HepG2 (cell line): ENCODE data around the gene MVK. TPM values are rescaled to one million over a fixed set of nuclear protein-coding genes. Genes with fewer than 3 reads are reported as not detected.

Experiments
- ADNP ChIP-seq: sonication (generic); formaldehyde crosslinking; IDR thresholded peaks from 2 replicates; pipeline ENCODE4 v1.4.0; 2020; ENCODE audit warnings: missing genetic modification reagents
- DPF2 ChIP-seq: sonication (generic); formaldehyde crosslinking; IDR thresholded peaks from 2 replicates; pipeline ENCODE4 v1.4.0; 2020; ENCODE audit warnings: mild to moderate bottlenecking, low read depth, missing genetic modification reagents, borderline replicate concordance
- HNF4A ChIP-seq: sonication (generic); formaldehyde crosslinking; IDR thresholded peaks from 2 replicates; pipeline ENCODE4 v1.4.0; 2020; ENCODE audit warnings: missing genetic modification reagents
- KDM1A ChIP-seq: IDR thresholded peaks from 2 replicates; pipeline ENCODE4 v1.6.1; 2016; ENCODE audit warnings: missing compliant biosample characterization
- KLF11 ChIP-seq: IDR thresholded peaks from 2 replicates; pipeline ENCODE4 v1.6.1; 2016; ENCODE audit warnings: missing compliant biosample characterization
- NKX3-1 ChIP-seq: sonication (generic); formaldehyde crosslinking; IDR thresholded peaks from 2 replicates; pipeline ENCODE4 v1.5.0; 2020; ENCODE audit warnings: missing genetic modification reagents
- NR2F6 ChIP-seq, 2 experiments: IDR thresholded peaks; 2 replicates each; pipeline ENCODE4 v1.6.1; 2016; ENCODE audit warnings: antibody characterized with exemption in 1 of 2, mild to moderate bottlenecking in 1 of 2
- PREB ChIP-seq: sonication (generic); formaldehyde crosslinking; IDR thresholded peaks from 2 replicates; pipeline ENCODE4 v1.4.0; 2020; ENCODE audit warnings: missing genetic modification reagents
- RAD21 ChIP-seq: fragments of 450-650 bp; formaldehyde crosslinking; IDR thresholded peaks from 2 replicates; pipeline ENCODE4 v1.5.0; 2020; ENCODE audit warnings: mild to moderate bottlenecking
- RFXAP ChIP-seq: sonication (generic); formaldehyde crosslinking; IDR thresholded peaks from 2 replicates; pipeline ENCODE4 v1.4.0; 2020; ENCODE audit warnings: missing genetic modification reagents, borderline replicate concordance
- RXRB ChIP-seq: IDR thresholded peaks from 2 replicates; pipeline ENCODE4 v1.6.1; 2016; ENCODE audit warnings: borderline replicate concordance, missing genetic modification reagents, missing compliant biosample characterization
- SOX6 ChIP-seq, 2 experiments: fragments of 450-650 bp in 1 of 2; sonication (generic) in 1 of 2; formaldehyde crosslinking in 1 of 2; IDR thresholded peaks; 2 replicates each; pipeline versions ENCODE4 v1.4.0 to v1.6.1; 2017 to 2020; ENCODE audit warnings: antibody characterized with exemption in 1 of 2, mild to moderate bottlenecking in 1 of 2, missing genetic modification reagents in 1 of 2
- STAT6 ChIP-seq: sonication (generic); formaldehyde crosslinking; IDR thresholded peaks from 2 replicates; pipeline ENCODE4 v1.4.0; 2020; ENCODE audit warnings: missing genetic modification reagents, mild to moderate bottlenecking, borderline replicate concordance
- TARDBP ChIP-seq: sonication (generic); formaldehyde crosslinking; IDR thresholded peaks from 2 replicates; pipeline ENCODE4 v1.8.0; 2022; ENCODE audit warnings: mild to moderate bottlenecking, missing genetic modification reagents
- ZNF24 ChIP-seq: fragments of 450-650 bp; IDR thresholded peaks from 2 replicates; pipeline ENCODE4 v1.6.1; 2017; ENCODE audit warnings: antibody characterized with exemption, mild to moderate bottlenecking
- ZNF275 ChIP-seq: sonication (generic); formaldehyde crosslinking; IDR thresholded peaks from 2 replicates; pipeline ENCODE4 v1.8.0; 2022; ENCODE audit warnings: missing genetic modification reagents, mild to moderate bottlenecking, inconsistent platforms, borderline replicate concordance
- ZNF569 ChIP-seq: sonication (generic); formaldehyde crosslinking; IDR thresholded peaks from 2 replicates; pipeline ENCODE4 v1.5.0; 2020; ENCODE audit warnings: mild to moderate bottlenecking, missing genetic modification reagents, moderate library complexity, borderline replicate concordance
- ZNF652 ChIP-seq: IDR thresholded peaks from 2 replicates; pipeline ENCODE4 v1.6.1; 2016; ENCODE audit warnings: low read depth, borderline replicate concordance
- ZNF672 ChIP-seq: sonication (generic); formaldehyde crosslinking; IDR thresholded peaks from 2 replicates; pipeline ENCODE4 v1.8.1; 2022; ENCODE audit warnings: missing genetic modification reagents
- ZNF788 ChIP-seq: sonication (generic); formaldehyde crosslinking; IDR thresholded peaks from 2 replicates; pipeline ENCODE4 v1.5.0; 2020; ENCODE audit warnings: mild to moderate bottlenecking, missing genetic modification reagents, borderline replicate concordance
- ZNF850 ChIP-seq: sonication (generic); formaldehyde crosslinking; conservative IDR thresholded peaks from 2 replicates; pipeline ENCODE4 v1.9.0; 2021; ENCODE audit warnings: mild to moderate bottlenecking, missing genetic modification reagents
- polyA plus RNA-seq, 8 experiments: library from polyadenylated mRNA; depleted of rRNA in 3 of 8; stranded (reverse) in 7 of 8; unstranded in 1 of 8; fragments of >200 nt; fragmentation: Illumina TruSeq in 4 of 8; extraction: Trizol in 4 of 8; gene quantifications; 2 replicates each; pipeline versions ENCODE4 v1.2.1 to v1.2.3, GENCODE V29; 2011 to 2016; ENCODE audit warnings: low read depth in 4 of 8, missing spikeins in 1 of 8, mixed read lengths in 1 of 8; ENCODE audit not compliant: insufficient read depth in 1 of 8
- total RNA-seq, 5 experiments: library from RNA; depleted of rRNA; stranded (reverse); fragments of >200 nt; fragmentation: Illumina TruSeq; extraction: Trizol; gene quantifications; 2 replicates each; pipeline ENCODE4 v1.2.3, GENCODE V29; 2016; ENCODE audit warnings: low read depth in 1 of 5

Gene MVK
- total and polyA plus RNA-seq, 2 of the 13 experiments (the other 11 are each of a cell fraction or from before 2014, with no cell fraction given): 11.6 to 66.9 TPM

- TF ChIP-seq STAT6 (CRISPR knock-in tag) (no peak), TARDBP (CRISPR knock-in tag) (peak; percentile 44; the same call in 1 of the 2 replicates), RXRB (CRISPR knock-in tag) (peak; percentile 64; the same call in 1 of the 2 replicates), PREB (CRISPR knock-in tag) (no peak), SOX6 (IDR thresholded peaks at IDR 0.05) (no peak), SOX6 (CRISPR knock-in tag; IDR thresholded peaks at IDR 0.05) (no peak), ZNF672 (CRISPR knock-in tag) (no peak), RAD21 (CRISPR knock-in tag) (no peak), RFXAP (CRISPR knock-in tag) (no peak), KLF11 (CRISPR knock-in tag) (no peak), NR2F6 (IDR thresholded peaks at IDR 0.05) (0 out of 2 replicates have a peak, but pooled peaks have one; percentile 26), NR2F6 (CRISPR knock-in tag; IDR thresholded peaks at IDR 0.05) (no peak), ZNF850 (no peak), ZNF24 (peak; percentile 67; the same call in 1 of the 2 replicates), ZNF652 (CRISPR knock-in tag) (no peak), ZNF788 (0 out of 2 replicates have a peak, but pooled peaks have one; percentile 31), NKX3-1 (no peak), DPF2 (no peak), ZNF275 (no peak), HNF4A (peak; percentile 91), KDM1A (peak; percentile 71), ADNP (CRISPR knock-in tag) (peak; percentile 90), ZNF569 (no peak)
These were observed 30.6 kb downstream of the MVK start (continued) for GRCh38 chr12:109604132-109604585.
